MCF 10A (cell line): ENCODE measurements around the gene SPNS3. TPM values are rescaled to one million over a fixed set of nuclear protein-coding genes. Genes with fewer than 3 reads are reported as not detected.

Source experiments
- BruUV-seq: library from RNA; stranded (reverse); fragments of 400-500 nt; replicated peaks from 2 replicates; lab custom pipeline; 2021; lab: Mats Ljungman, UMichigan
- CTCF ChIA-PET: fragments of 300-600 bp; sonication (Branson Sonifier 250); formaldehyde crosslinking; extraction: SDS; loops from one replicate; lab custom pipeline; 2021; ENCODE audit warnings: antibody characterized with exemption, inconsistent platforms; lab: Yijun Ruan, JAX
- POLR2A ChIA-PET: fragments of 300-600, 350-650 bp; sonication (Branson Sonifier 250); formaldehyde crosslinking; extraction: SDS; loops from one replicate; lab custom pipeline; 2020; ENCODE audit warnings: antibody characterized with exemption, inconsistent platforms; lab: Yijun Ruan, JAX
- DNase-seq: peaks from one replicate; pipeline ENCODE4 v3.0.0-alpha.2; 2018; ENCODE audit not compliant: unreplicated experiment
- H3K27ac Mint-ChIP-seq: one replicate; pipeline ENCODE4 v1.8.0; 2022; ENCODE audit warnings: mild to moderate bottlenecking, low read depth, mixed read lengths; ENCODE audit not compliant: unreplicated experiment
- H3K27me3 Mint-ChIP-seq: one replicate; pipeline ENCODE4 v1.8.0; 2022; ENCODE audit warnings: mixed read lengths; ENCODE audit not compliant: insufficient read depth, unreplicated experiment
- H3K36me3 Mint-ChIP-seq: one replicate; pipeline ENCODE4 v1.8.0; 2022; ENCODE audit warnings: mild to moderate bottlenecking, moderate library complexity, mixed read lengths; ENCODE audit not compliant: insufficient read depth, unreplicated experiment
- H3K4me1 Mint-ChIP-seq: one replicate; pipeline ENCODE4 v1.8.0; 2022; ENCODE audit warnings: mixed read lengths; ENCODE audit not compliant: insufficient read depth, unreplicated experiment
- H3K4me3 Mint-ChIP-seq: one replicate; pipeline ENCODE4 v1.8.0; 2022; ENCODE audit warnings: mild to moderate bottlenecking, moderate library complexity, mixed read lengths; ENCODE audit not compliant: unreplicated experiment
- H3K9me3 Mint-ChIP-seq: one replicate; pipeline ENCODE4 v1.8.0; 2022; ENCODE audit warnings: mixed read lengths; ENCODE audit not compliant: unreplicated experiment
- CTCF ChIP-seq: fragments of 200-600 bp; IDR thresholded peaks from one replicate; pipeline ENCODE4 v1.8.0; 2022; ENCODE audit warnings: antibody characterized with exemption, mild to moderate bottlenecking; ENCODE audit not compliant: unreplicated experiment
- intact Hi-C: fragments of 100-400 bp; cut with micrococcal nuclease; formaldehyde crosslinking; loops from 2 replicates; pipeline ENCODE4 v1.14.1; 2022
- total RNA-seq: library from RNA; stranded (reverse); gene quantifications from 2 replicates; pipeline ENCODE4 v1.2.3, GENCODE V29; 2022

Gene SPNS3
- total RNA-seq, 1 experiment from 2014 or later: not detected

DNA sequence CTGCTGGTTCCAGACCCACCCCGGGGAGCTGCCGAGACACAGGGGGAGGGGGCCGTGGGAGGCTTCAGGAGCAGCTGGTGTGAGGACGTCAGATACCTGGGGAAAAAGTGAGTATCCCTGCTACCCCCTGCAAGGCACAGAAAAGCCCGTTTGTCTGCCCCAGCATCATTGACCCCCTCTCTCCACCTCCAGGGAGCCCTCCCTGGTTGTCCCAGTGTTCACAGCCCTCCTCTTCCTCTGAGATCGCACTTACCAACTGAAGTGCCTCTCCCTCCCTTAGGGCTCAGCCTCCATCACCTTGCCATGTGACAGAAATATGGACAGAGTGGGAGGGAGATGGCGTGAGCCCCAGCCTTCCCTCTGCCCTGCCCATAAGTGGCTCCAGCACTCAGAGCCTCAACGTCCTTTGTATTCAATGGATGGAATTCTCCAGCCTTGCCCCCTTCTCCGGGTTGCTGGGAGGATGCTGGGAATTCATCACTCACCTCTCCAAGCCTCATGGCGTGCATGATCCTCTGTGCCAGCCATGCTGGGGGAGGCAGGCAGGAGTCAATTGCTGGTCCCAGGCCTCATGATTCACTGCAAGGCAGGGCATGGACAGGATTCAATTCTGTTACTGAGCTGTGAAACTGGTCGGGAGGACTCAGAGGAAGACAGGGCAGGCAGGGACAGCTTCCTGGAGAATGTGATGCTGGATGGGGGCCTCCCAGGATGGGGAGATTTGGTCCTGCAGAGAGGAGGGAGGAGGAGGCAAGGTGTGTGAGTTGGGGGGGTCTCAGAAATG is 14.6 kb downstream of the SPNS3 start:
- H3K27me3 Mint-ChIP-seq: peaks cover 1% of the 10 kb centered on the region
- no peak for TF ChIP-seq CTCF
- DNase-seq: no peak
- intact Hi-C loops: no loop called here
- ChIA-PET CTCF (interaction anchor here (1.0 to 1.3 kb wide), 2 partner anchors 28 kb away, joined by 4 read pairs; no protein-coding TSS in a partner anchor), POLR2A (no interaction called here)
- no TSS peak for BruUV-seq
- no peaks in the 10 kb centered on the region for H3K36me3 Mint-ChIP-seq
- H3K4me1 Mint-ChIP-seq: peaks cover 12% of the 10 kb centered on the region
- H3K9me3 Mint-ChIP-seq: no peaks in the 10 kb centered on the region
- H3K27ac Mint-ChIP-seq: no peak overlapping the region
- no peak overlapping the region for H3K4me3 Mint-ChIP-seq

DNA sequence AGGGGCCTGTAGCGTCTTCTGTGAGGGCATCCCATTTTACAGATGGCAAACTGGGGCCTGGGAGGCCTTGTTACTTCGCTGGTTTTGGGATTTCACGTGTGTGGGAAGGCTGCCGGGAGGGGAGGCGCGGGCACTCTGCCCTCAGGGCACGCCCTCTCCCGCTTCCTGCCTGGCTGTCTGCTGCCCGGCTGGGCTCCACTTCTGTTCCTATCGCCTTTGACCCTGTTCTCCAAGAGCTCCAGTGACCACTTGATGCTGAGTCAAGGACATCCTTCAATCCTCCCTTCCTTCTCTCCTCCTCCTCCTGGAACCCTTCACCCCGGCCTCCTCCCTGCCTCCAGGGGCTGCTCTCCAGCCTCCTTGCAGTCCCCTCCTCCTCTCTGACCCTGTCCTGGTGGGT is 16.0 kb downstream of the SPNS3 start:
- POLR2A ChIA-PET: no interaction called here
- no peaks in the 10 kb centered on the region for H3K9me3 Mint-ChIP-seq
- no TSS peak for BruUV-seq
- H3K36me3 Mint-ChIP-seq: no peaks in the 10 kb centered on the region
- no peak for TF ChIP-seq CTCF
- intact Hi-C loops: no loop called here
- DNase-seq: no peak
- H3K27ac Mint-ChIP-seq: no peak overlapping the region
- no peak overlapping the region for H3K4me3 Mint-ChIP-seq
- peaks cover 12% of the 10 kb centered on the region for H3K27me3 Mint-ChIP-seq
- CTCF ChIA-PET: no interaction called here
- peaks cover 11% of the 10 kb centered on the region for H3K4me1 Mint-ChIP-seq

DNA sequence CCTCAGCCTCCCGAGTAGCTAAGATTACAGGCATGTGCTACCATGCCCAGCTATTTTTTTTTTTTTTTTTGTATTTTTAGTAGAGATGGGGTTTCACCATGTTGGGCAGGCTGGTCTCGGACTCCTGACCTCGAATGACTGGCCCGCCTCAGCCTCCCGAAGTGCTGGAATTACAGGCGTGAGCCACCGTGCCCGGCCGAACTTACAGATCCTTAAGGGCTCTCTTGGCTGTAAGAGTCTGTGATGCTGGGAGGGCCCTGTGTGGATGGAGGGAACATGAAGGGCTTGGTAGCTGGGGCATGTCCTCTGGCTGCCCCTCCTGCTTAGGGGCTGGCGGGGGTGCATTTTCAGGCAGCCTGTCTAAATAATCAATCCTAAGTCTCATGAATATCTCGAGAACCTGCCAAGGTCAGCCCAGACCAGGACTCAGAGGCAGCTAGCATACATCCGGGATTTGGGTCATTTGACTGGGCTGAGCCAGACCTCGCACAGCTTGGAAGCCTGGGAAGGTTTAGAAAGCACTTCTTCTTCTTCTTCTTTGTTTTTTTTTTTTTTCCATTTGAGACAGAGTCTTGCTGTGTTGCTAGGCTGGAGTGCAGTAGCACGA is 17.1 kb downstream of the SPNS3 start:
- Mint-ChIP-seq H3K4me3 (no peak overlapping the region), H3K36me3 (no peaks in the 10 kb centered on the region), H3K27me3 (peaks cover 12% of the 10 kb centered on the region), H3K9me3 (no peaks in the 10 kb centered on the region), H3K4me1 (peaks cover 8% of the 10 kb centered on the region), H3K27ac (no peak overlapping the region)
- intact Hi-C loops: no loop called here
- BruUV-seq: no TSS peak
- CTCF ChIA-PET: interaction anchor here (0.9 kb wide), 1 partner anchor 30 kb away, joined by 4 read pairs; no protein-coding TSS in a partner anchor
- no peak for DNase-seq
- POLR2A ChIA-PET: interaction anchor here (0.7 to 0.8 kb wide), 2 partner anchors 9 to 105 kb away, joined by 3 to 4 read pairs; no protein-coding TSS in a partner anchor
- no peak for TF ChIP-seq CTCF

DNA sequence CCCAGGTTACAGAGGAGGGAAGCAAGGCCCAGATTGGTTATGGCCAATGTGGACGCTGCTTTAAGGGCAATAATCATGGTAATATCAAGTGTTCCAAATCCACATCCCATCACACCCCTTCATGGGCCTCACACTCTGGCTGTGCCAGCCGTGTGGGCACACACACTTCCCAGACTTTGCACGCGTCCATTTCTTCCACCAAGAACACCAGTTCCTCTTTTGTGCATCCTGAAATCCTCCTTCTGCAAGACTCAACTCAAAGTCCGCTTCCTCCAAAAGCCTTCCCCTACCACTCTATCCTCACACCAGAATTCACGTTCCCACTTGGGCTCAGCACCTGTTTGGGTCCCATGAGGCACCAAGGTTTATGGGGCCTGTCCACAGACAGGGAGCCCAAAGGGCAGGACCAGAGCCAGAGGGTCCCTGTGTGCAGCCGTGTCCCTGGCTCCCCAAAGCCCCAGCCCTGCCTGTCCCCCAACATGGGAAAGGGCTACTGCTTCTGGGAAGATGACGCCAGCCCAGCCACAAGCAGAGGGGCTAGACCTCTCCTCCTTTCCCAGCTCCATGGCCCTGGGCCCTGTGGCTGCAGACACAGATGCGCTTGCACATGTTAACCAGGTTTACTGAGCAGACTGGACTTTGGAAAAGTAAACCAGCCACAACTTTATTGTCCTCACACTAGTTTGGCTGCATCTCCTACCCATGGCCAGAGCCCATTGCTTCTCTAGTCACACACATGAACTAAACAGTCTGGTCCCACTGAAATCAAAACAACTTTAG is 20.3 kb downstream of the SPNS3 start:
- POLR2A ChIA-PET: no interaction called here
- CTCF ChIA-PET: interaction anchor here (0.6 kb wide), 1 partner anchor 39 kb away, joined by 4 read pairs; no protein-coding TSS in a partner anchor

More for the DNA sequence above, 20.3 kb downstream of the SPNS3 start:
- intact Hi-C loops: no loop called here
- Mint-ChIP-seq H3K27me3 (peaks cover 27% of the 10 kb centered on the region), H3K9me3 (no peaks in the 10 kb centered on the region), H3K36me3 (no peaks in the 10 kb centered on the region), H3K27ac (no peak overlapping the region), H3K4me1 (peaks cover 8% of the 10 kb centered on the region), H3K4me3 (no peak overlapping the region)
- DNase-seq: no peak
- TF ChIP-seq CTCF: no peak
- no TSS peak for BruUV-seq
